Lung (tissue), 16 donors: Measurements from ENCODE around the gene PLET1. TPM values are rescaled to one million over a fixed set of nuclear protein-coding genes. Genes with fewer than 3 reads are reported as not detected.

ENCODE experiments used
- ATAC-seq: fragments of 200-7000 bp; cut with Tn5 transposase; one replicate; pipeline ENCODE4 v1.9.1; 2020; ENCODE audit warnings: moderate number of reproducible peaks; ENCODE audit not compliant: insufficient read depth, low FRiP score
- DNase-seq, 3 donors: peaks; one replicate each; pipeline ENCODE4 v3.0.0-alpha.2; 2013 to 2017
- H3K27ac ChIP-seq, 2 donors: one replicate each; pipeline ENCODE4 v1.5.1; 2013; ENCODE audit warnings: mild to moderate bottlenecking in 2 of 2, moderate library complexity in 2 of 2, control low read depth in 1 of 2, inconsistent platforms in 1 of 2, low read depth in 1 of 2, low read length in 1 of 2
- H3K27me3 ChIP-seq, 3 donors: one replicate each; pipeline ENCODE4 v1.5.1; 2013; ENCODE audit warnings: low read length in 2 of 3; ENCODE audit not compliant: control insufficient read depth in 3 of 3, insufficient read depth in 3 of 3
- H3K36me3 ChIP-seq, 4 donors: one replicate each; pipeline ENCODE4 v1.5.1; 2013; ENCODE audit warnings: low read length in 4 of 4, mild to moderate bottlenecking in 1 of 4, moderate library complexity in 1 of 4; ENCODE audit not compliant: control insufficient read depth in 4 of 4, insufficient read depth in 4 of 4
- H3K4me1 ChIP-seq, 5 donors: one replicate each; pipeline ENCODE4 v1.5.1; 2013; ENCODE audit warnings: low read length in 5 of 5, mild to moderate bottlenecking in 2 of 5, moderate library complexity in 1 of 5; ENCODE audit not compliant: control insufficient read depth in 5 of 5, insufficient read depth in 5 of 5
- H3K4me3 ChIP-seq: one replicate; pipeline ENCODE4 v1.5.1; 2013; ENCODE audit warnings: mild to moderate bottlenecking, control low read depth, moderate library complexity
- H3K9ac ChIP-seq, 2 donors: one replicate each; pipeline ENCODE4 v1.5.1; 2013; ENCODE audit warnings: low read length in 2 of 2, control low read depth in 1 of 2; ENCODE audit not compliant: insufficient read depth in 1 of 2
- H3K9me3 ChIP-seq, 4 donors: one replicate each; pipeline ENCODE4 v1.5.1; 2013; ENCODE audit warnings: low read length in 3 of 4, mild to moderate bottlenecking in 1 of 4, moderate library complexity in 1 of 4; ENCODE audit not compliant: control insufficient read depth in 4 of 4, insufficient read depth in 3 of 4
- CTCF ChIP-seq: IDR thresholded peaks from 2 replicates; pipeline ENCODE4 v1.5.1; 2012; ENCODE audit warnings: mild to moderate bottlenecking; ENCODE audit errors: control extremely low read depth, extremely low read depth
- WGBS, 2 donors: extraction: QIAGEN DNeasy Blood & Tissue Kit; methylation state at CpG; one replicate each; pipeline ENCODE4 v1.1.7; 2013; 5-methylcytosine and 5-hydroxymethylcytosine counted together
- long read RNA-seq, 5 donors: transcript quantifications; one replicate each; lab custom pipeline, GENCODE V29; 2026
- polyA plus RNA-seq, 2 donors: library from polyadenylated mRNA; stranded (reverse); fragments of 200-250 nt; gene quantifications; one replicate each; pipeline ENCODE4 v1.2.1, GENCODE V29; 2013
- total RNA-seq, 2 donors: library from RNA; depleted of rRNA in 1 of 2; stranded (reverse); fragments of >200 nt in 1 of 2; gene quantifications; one replicate each; pipeline ENCODE4 v1.2.1, GENCODE V29; 2014 to 2021
- donor health status: control.
- donor health status: control.
- donor health status: Bipolar disorder and iron deficiency.
- donor health status: healthy.
- donor health status: DM: yes; HTN: yes; CAD: no.

Gene PLET1
- total RNA-seq: not detected
- polyA plus RNA-seq: not detected
- long read RNA-seq, donor 1: 0 reads
- long read RNA-seq, donor 2: 0 reads
- long read RNA-seq, donor 3: 0 reads
- long read RNA-seq, donor 4: 0 reads
- long read RNA-seq, donor 5: 0 reads

- no peak for DNase-seq
- no peaks in the 10 kb centered on the region for H3K27me3 ChIP-seq
- no peaks in the 10 kb centered on the region for H3K4me1 ChIP-seq
- no peaks in the 10 kb centered on the region for H3K36me3 ChIP-seq
- no peak for ATAC-seq
- no peak within 1 kb of the TSS for H3K9ac ChIP-seq
- no peaks in the 10 kb centered on the region for H3K9me3 ChIP-seq
- no peak for TF ChIP-seq CTCF
- H3K27ac ChIP-seq: no peak within 1 kb of the TSS
- WGBS, 2 donors: 98 to 99% methylated on average over 2 of the region's 2 CpGs
- no peak within 1 kb of the TSS for H3K4me3 ChIP-seq
These were observed at the start of gene PLET1 for GRCh38 chr11:112260490-112260889. Gene PLET1 (minus strand): TSS chr11:112260860. CDS start chr11:112260589, 271 bp downstream.

DNA sequence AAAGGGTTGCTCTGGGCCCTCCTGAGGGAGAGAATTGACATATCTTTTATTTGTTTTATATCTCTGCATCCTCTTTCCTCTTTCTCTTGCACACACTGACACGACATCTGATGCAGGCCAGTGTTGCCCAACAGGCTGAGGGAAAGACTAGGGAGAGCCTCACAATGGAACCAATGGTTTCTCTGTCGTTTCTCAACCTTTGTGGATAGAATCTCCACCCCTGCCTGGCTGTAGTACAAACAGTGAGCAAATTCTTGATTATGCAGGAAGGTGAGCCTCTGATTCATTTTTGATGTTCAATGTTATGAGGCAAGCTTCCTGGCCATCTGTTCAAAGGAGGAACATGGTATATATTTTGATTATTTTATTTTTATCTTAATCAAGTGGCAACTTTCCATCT lies 49.8 kb upstream of the PLET1 start:
- peak; percentile 11 for ATAC-seq
- H3K9ac ChIP-seq: no peak overlapping the region

DNA sequence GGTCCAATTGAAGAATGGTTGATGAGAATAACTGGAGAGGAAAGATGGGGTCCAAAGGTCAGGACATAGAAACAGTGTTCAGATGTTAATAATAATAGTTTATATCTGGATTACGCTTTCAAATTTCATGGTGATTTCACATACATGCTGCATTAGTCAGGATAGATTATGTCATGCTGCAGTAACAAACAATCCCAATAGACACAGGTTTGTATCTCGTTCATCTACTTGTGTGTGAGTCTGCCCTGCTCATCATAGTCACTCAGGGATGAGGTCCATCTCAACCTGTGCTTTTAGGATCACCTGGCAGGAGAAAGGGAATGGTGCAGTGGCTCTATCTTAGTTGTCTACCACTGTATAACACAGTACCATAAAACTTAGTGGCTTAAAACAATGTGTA lies 48.0 kb upstream of the PLET1 start:
- H3K36me3 ChIP-seq: no peaks in the 10 kb centered on the region
- no peaks in the 10 kb centered on the region for H3K4me1 ChIP-seq
- H3K4me3 ChIP-seq: no peak overlapping the region
- no peak for TF ChIP-seq CTCF
- DNase-seq (no peak), ATAC-seq (no peak)
- 89 to 96% methylated on average over 2 of the region's 2 CpGs for WGBS, 2 donors
- no peak overlapping the region for H3K9ac ChIP-seq
- H3K27me3 ChIP-seq: peaks cover 0 to 5% (median 0%) of the 10 kb centered on the region in 3 donors
- no peak overlapping the region for H3K27ac ChIP-seq
- no peaks in the 10 kb centered on the region for H3K9me3 ChIP-seq

More for the DNA sequence above, 49.8 kb upstream of the PLET1 start:
- Histone ChIP-seq H3K27me3 (peaks cover 0 to 5% (median 0%) of the 10 kb centered on the region in 3 donors), H3K36me3 (no peaks in the 10 kb centered on the region), H3K27ac (no peak overlapping the region), H3K9me3 (no peaks in the 10 kb centered on the region), H3K4me3 (no peak overlapping the region), H3K4me1 (no peaks in the 10 kb centered on the region)
- 29 to 32% methylated on average over 2 of the region's 2 CpGs for WGBS, 2 donors
- no peak for TF ChIP-seq CTCF
- DNase-seq: no peak

DNA sequence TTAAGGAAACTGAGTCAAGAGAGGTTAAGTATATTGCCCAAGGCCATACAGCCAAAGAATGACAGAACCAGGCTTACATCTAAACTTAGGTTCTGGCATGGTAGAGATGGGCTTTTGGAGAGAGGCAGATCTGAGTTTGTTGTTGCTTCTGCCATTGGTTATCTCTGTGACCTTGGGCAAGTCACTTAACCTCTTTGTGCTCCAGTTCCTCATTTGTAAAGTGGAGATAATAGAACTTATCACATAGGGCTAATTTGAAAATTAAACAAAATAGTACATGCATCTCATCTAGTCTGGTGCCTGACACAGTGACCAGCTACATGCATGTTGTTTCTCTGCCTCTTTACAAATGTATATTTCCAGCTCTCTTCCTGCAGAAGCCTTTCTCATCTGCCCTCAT lies 47.0 kb upstream of the PLET1 start:
- Histone ChIP-seq H3K36me3 (no peaks in the 10 kb centered on the region), H3K9ac (no peak overlapping the region), H3K27me3 (peaks cover 0 to 5% (median 0%) of the 10 kb centered on the region in 3 donors), H3K4me3 (no peak overlapping the region), H3K4me1 (no peaks in the 10 kb centered on the region), H3K27ac (no peak overlapping the region), H3K9me3 (no peaks in the 10 kb centered on the region)
- no peak for DNase-seq
- no peak for TF ChIP-seq CTCF
- ATAC-seq: no peak
